ENCODE results near the gene DPEP2.
A peak's percentile ranks its signal among the peaks of the same experiment; 100 is the strongest.

DPEP2 gene

DNA sequence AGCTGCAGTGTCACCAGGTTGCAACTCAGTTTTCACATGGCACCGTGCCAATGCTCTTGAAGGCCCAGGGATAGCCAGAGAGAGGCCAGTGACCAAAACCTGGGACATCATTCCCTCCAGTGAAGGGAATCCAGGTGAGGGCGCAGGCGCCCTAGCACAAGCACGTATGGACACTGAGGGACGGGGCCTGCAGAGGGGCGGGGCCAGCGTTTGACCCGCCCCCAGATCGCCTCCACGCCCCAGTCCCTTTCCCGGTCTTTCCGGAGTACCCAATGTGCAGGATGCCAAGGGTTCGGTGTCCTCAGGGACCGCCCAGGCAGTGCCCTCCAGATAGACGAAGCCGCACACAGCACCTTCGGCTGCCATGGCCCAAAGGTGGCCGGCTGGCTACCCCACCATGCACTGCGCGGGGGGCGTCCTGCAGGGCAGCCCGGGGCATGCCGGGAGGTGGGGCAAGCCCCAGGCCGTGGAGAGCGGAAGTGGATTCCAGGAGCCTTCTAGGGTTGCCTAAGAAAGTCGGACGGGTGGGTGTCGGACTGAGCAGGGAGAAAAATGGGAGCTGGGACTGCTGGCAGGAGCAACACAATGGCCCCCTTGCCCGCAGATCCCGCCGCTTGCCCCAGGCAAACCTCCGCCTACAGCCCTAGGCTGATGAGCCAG lies 35.5 kb downstream of the DPEP2 start:
- Mint-ChIP-seq H3K4me1 (ENCODE audit: low read depth) (peaks cover 13% of the 10 kb centered on the region), H3K9me3 (no peaks in the 10 kb centered on the region), H3K36me3 (ENCODE audit: low read depth) (peaks cover 16% of the 10 kb centered on the region), H3K27ac (no peak overlapping the region), H3K27me3 (ENCODE audit: low read depth) (no peaks in the 10 kb centered on the region), H3K4me3 (no peak overlapping the region)
- no peak for DNase-seq (ENCODE audit: low spot score)

DNA sequence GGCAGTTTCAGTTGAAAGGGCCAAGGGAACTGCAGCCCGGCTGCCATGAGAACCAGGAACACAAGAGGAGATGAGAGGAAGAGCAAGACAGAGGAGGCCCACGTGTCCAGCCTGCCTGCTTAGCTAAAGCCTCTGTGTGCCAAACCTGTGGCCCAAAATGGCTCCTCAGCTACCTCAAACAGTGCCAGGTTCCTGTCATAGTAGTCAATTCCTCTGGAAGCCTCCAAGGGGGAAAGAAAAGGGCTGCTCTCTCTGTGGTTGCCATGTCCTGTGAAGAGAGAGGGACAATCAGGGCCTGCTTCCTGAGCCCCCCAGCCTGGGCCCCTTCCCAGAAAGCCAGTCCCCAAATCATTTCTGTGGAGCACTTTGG lies 36.0 kb downstream of the DPEP2 start:
- H3K4me1 Mint-ChIP-seq (ENCODE audit: low read depth): peaks cover 13% of the 10 kb centered on the region
- no peaks in the 10 kb centered on the region for H3K27me3 Mint-ChIP-seq (ENCODE audit: low read depth)
- H3K36me3 Mint-ChIP-seq (ENCODE audit: low read depth): peaks cover 19% of the 10 kb centered on the region
- H3K9me3 Mint-ChIP-seq: no peaks in the 10 kb centered on the region
- no peak overlapping the region for H3K27ac Mint-ChIP-seq
- DNase-seq (ENCODE audit: low spot score): no peak
- no peak overlapping the region for H3K4me3 Mint-ChIP-seq

DNA sequence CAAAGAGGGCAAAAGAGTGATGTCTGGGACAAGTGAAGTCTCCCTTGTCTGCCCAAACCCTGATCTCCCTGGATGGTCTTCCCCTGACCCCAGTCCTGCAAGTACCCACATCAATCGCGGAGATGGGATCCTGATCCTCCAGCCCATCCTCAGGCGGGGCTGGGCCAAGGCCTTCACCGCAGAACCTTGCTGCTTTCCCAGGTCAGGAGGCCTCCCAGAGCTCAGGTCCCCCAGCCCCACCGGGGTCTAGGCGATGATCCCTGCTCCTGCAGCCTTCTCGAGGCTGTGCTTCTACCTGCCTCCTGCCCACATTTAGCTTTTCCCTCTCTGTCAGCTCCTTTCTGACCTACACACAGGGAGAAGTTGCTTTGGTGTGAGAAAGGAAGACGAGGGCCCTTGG lies 37.1 kb downstream of the DPEP2 start:
- Mint-ChIP-seq H3K27me3 (ENCODE audit: low read depth) (no peaks in the 10 kb centered on the region), H3K4me1 (ENCODE audit: low read depth) (peaks cover 8% of the 10 kb centered on the region), H3K27ac (no peak overlapping the region), H3K9me3 (no peaks in the 10 kb centered on the region), H3K36me3 (ENCODE audit: low read depth) (peaks cover 22% of the 10 kb centered on the region), H3K4me3 (no peak overlapping the region)
- no peak for DNase-seq (ENCODE audit: low spot score)

DNA sequence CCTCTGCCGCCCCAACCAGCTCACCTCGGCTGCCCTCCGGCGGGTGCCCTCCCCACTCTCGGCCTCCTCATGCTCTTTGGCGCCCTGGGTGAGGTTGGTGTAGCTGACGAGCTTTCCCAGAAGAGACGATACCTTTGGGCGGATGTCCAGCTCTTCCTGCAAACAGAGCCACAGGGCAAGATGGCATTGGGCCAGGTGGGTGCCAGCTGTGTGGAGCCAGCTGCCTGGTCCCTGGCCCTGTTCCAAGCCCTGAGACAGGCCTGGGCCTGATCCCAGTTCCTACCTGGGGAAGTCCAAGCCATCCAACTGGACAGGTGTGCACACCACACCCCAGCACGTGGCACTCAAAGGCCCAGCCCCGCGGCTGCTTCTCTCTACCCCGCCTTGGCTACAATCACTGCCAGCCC lies 37.7 kb downstream of the DPEP2 start:
- H3K27me3 Mint-ChIP-seq (ENCODE audit: low read depth): no peaks in the 10 kb centered on the region
- no peaks in the 10 kb centered on the region for H3K9me3 Mint-ChIP-seq
- H3K4me1 Mint-ChIP-seq (ENCODE audit: low read depth): peaks cover 4% of the 10 kb centered on the region
- peaks cover 22% of the 10 kb centered on the region for H3K36me3 Mint-ChIP-seq (ENCODE audit: low read depth)
- no peak for DNase-seq (ENCODE audit: low spot score)
- no peak overlapping the region for H3K27ac Mint-ChIP-seq
- H3K4me3 Mint-ChIP-seq: no peak overlapping the region

DNA sequence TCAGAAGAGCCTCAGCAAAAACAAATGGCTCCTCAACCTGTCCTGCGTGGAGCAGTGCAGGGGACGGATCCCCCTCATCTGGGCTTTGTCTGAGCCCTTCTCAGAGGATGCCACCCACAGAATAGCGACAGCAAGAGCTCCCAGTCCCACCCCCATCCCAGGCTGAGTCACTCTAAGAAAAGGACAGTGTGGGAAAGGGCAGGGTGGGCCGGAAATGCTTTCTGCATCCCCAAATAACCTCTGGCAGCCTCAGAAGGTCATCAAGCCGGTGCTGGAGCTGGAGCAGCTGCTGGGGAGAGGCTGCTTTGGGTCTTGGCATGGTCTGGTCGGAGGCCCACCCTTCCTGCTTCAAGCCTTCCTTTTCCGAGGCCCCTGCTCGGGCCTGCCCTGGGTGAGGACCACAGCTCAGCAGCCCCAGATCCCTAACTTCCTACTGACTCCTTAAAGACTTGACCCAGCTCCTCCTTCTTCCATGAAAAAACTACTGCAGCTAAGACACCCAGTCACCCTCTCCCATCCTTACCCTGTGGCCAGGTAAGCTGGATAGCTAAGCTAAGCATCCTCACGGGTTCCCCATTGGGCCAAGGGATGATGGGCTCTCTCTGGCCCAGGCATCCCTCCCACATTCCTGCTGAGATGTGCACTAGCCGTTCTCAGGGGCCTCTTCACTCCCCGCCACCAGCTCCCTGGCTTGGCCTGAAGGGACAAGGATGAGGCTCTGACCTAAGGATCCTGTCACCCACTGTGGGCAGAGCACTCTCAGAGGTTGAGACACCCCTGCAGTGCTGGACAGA lies 39.6 kb downstream of the DPEP2 start:
- Mint-ChIP-seq H3K27me3 (ENCODE audit: low read depth) (no peaks in the 10 kb centered on the region), H3K9me3 (no peaks in the 10 kb centered on the region), H3K27ac (peak overlapping the region; percentile 42), H3K36me3 (ENCODE audit: low read depth) (peaks cover 19% of the 10 kb centered on the region), H3K4me1 (ENCODE audit: low read depth) (no peaks in the 10 kb centered on the region), H3K4me3 (no peak overlapping the region)
- DNase-seq (ENCODE audit: low spot score): no peak

DNA sequence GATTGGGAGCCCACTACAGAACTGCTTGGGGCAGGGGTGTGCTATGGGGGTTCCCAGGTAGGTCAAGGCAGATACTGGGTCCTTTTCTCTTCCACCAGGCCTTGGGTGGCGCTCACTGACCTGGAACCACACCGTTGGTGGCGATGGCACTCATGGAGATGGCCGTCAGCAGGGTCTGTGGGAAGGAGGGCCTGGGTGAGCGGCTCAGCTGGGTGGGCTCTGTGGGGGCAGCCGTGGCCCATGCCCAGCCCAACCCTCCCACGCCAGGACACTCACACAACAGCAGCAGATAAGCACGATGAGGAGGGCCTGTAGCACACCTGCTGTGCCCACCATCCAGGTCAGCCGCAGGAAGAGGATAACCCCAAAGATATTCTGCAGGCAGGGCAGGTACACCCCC lies 41.7 kb downstream of the DPEP2 start:
- DNase-seq (ENCODE audit: low spot score): no peak
- H3K27me3 Mint-ChIP-seq (ENCODE audit: low read depth): no peaks in the 10 kb centered on the region
- H3K4me1 Mint-ChIP-seq (ENCODE audit: low read depth): no peaks in the 10 kb centered on the region
- no peaks in the 10 kb centered on the region for H3K9me3 Mint-ChIP-seq
- no peak overlapping the region for H3K27ac Mint-ChIP-seq
- no peak overlapping the region for H3K4me3 Mint-ChIP-seq
- H3K36me3 Mint-ChIP-seq (ENCODE audit: low read depth): peaks cover 16% of the 10 kb centered on the region

DNA sequence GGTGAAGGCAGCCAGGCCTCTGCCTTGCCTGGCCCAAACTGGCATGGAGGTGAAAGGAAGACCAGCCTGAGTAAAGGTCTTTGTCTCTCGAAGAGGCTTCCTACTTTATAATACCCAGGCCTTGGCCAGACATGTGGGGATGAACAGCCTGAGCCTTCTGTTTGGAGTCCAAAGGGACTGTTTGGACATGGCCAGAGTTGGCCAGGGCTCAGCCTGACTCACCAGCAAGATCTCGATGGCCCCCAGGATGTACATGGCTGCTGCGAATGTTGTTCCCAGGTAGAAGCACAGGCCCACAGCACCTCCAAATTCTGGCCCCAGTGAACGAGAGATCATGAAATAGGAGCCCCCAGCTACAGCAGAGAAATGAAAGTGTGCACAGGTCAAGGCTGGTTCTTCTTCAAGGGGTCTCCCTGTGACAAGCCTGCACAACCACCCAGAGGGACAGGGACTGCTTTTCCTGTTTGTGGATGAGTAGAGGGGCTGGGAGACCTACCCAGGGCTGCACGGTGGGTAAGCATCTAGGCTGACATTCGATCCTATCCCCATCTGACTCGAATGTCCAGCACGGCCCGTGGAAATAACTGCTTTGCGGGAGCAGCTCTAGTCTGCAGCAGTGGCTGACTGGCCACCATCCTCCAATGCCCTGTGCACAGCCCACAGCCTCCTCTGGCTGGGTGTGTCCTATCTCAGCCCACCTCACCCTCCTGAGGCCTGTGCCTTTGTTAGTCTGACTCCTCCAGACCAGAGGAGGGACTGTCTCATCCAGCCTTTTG lies 44.7 kb downstream of the DPEP2 start:
- DNase-seq (ENCODE audit: low spot score): no peak
- H3K4me3 Mint-ChIP-seq: no peak overlapping the region
- H3K36me3 Mint-ChIP-seq (ENCODE audit: low read depth): peaks cover 12% of the 10 kb centered on the region
- H3K4me1 Mint-ChIP-seq (ENCODE audit: low read depth): no peaks in the 10 kb centered on the region
- H3K27ac Mint-ChIP-seq: peak overlapping the region; percentile 45
- H3K9me3 Mint-ChIP-seq: no peaks in the 10 kb centered on the region
- no peaks in the 10 kb centered on the region for H3K27me3 Mint-ChIP-seq (ENCODE audit: low read depth)

DNA sequence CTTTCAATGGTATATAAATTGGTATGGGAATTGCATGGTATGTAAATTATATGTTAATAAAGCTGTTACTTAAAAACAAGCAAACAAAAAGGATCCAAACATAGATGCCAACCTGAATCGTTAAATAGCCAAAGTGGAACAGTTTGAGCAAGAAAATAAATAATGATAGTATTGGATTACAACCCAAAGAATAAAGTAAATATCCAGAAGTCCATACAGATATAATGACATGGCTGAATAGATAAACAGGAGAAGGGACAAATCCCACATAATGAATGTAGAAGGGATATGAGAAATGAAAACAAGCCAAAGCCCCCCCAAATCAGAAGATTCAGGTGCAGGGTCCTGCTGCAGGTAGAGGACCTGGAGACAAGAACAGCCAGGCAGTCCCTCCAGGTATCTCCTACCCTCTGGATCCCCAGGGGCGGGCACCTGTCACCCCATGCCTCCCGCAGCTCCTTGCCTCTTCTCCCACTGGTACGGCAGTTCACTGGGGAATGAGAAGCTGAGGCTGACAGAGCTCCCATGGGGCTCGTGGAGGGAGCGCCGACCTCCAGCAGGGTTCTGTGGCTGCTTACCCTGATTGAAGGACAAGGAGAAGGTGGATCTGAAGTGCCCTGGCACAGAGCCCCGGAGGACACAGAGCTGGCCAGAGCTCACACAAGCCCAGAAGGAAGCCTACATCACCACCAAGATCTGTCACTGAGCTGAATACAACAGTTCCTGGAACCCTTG lies 45.5 kb downstream of the DPEP2 start:
- no peak for DNase-seq (ENCODE audit: low spot score)
- Mint-ChIP-seq H3K36me3 (ENCODE audit: low read depth) (peaks cover 12% of the 10 kb centered on the region), H3K9me3 (no peaks in the 10 kb centered on the region), H3K27ac (no peak overlapping the region), H3K27me3 (ENCODE audit: low read depth) (no peaks in the 10 kb centered on the region), H3K4me3 (no peak overlapping the region), H3K4me1 (ENCODE audit: low read depth) (no peaks in the 10 kb centered on the region)

DNA sequence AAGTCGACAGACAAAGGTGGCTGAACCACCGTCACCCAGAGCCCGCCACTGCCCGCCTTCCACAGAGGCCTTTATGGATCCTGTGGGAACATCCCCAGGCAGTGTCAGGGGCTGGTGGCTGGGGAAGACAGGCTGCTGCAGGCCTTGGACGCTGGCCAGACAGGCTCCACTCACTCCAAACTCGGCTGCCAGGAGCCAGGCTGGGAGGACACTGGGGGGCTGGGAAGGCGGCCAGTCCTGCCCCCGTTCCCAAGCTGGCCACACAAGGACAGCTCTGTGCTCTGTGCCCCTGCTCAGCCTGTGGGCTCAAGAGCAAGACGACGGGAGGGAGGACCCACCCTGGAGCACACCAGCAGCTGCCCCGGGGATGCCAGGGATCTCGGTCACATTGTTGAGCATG lies 47.8 kb downstream of the DPEP2 start:
- Mint-ChIP-seq H3K36me3 (ENCODE audit: low read depth) (peaks cover 11% of the 10 kb centered on the region), H3K27me3 (ENCODE audit: low read depth) (no peaks in the 10 kb centered on the region), H3K4me1 (ENCODE audit: low read depth) (no peaks in the 10 kb centered on the region), H3K27ac (no peak overlapping the region), H3K4me3 (no peak overlapping the region), H3K9me3 (no peaks in the 10 kb centered on the region)
- DNase-seq (ENCODE audit: low spot score): no peak

DNA sequence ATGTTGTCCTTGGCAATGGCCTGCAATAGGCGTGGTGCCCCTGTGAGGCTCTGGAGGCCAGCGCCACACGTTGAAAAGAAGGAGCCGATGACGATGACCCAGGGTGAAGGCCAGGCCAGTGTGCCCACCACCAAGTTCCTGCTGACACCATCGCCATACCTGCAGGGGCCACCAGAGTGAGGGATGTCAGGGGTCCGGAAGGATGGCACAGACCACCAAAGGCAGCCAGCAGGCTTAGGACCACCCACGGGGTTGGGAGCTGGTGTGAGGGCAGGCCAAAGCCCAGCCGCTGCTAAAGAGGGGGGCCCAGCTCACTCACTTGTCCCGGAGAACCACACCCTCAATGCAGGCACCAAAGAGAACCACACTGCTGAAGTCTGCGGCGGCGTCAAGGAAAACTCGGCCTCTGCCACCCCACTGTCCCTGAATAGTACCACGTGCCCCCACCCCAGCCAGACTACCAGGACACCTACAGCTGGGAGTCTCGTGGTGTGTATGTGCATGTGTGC lies 48.9 kb downstream of the DPEP2 start:
- Mint-ChIP-seq H3K36me3 (ENCODE audit: low read depth) (peaks cover 11% of the 10 kb centered on the region), H3K27ac (no peak overlapping the region), H3K9me3 (no peaks in the 10 kb centered on the region), H3K4me3 (no peak overlapping the region), H3K4me1 (ENCODE audit: low read depth) (no peaks in the 10 kb centered on the region), H3K27me3 (ENCODE audit: low read depth) (no peaks in the 10 kb centered on the region)
- DNase-seq (ENCODE audit: low spot score): no peak

DNA sequence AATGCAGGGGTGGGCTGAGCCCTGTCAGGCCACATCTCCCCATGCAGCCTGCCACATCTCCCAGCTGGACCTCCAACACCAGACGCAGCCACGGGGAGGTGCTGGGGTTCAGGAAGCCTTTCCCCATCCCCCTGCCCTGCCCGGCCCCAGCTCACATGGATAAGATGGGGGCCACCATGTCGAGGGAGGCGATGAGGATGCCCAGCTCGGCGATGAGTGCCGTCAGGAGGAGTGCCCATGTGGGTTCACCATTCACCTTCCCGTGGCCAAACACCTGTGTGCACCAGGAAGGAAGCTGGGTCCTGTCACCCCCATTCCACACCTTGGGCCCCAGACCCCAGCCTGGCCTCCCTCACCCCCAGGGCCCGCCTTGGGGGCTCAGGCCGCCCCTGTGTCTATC lies 49.6 kb downstream of the DPEP2 start:
- no peaks in the 10 kb centered on the region for H3K27me3 Mint-ChIP-seq (ENCODE audit: low read depth)
- H3K27ac Mint-ChIP-seq: no peak overlapping the region
- H3K4me1 Mint-ChIP-seq (ENCODE audit: low read depth): no peaks in the 10 kb centered on the region
- H3K36me3 Mint-ChIP-seq (ENCODE audit: low read depth): peaks cover 12% of the 10 kb centered on the region
- DNase-seq (ENCODE audit: low spot score): no peak
- H3K9me3 Mint-ChIP-seq: no peaks in the 10 kb centered on the region
- no peak overlapping the region for H3K4me3 Mint-ChIP-seq

DNA sequence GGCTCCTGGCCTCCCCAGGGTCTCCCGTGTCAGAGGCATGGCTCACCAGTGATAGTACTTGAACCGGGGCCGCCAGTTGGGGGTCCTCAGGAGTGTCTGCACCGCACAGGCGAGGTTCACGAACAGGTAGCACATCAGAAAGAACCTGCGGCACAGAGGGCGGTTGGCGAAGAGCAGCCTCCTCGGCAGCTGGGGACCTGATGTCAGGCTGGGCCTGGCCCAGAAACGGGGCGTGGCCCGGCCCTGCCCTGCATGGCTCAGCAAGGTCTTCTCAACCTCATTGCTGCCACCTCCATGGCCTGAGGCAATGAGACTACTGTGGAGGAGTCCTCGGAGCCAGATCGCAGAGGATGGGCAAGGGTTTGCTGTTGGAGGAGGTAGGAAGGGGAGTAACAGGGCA lies 51.3 kb downstream of the DPEP2 start:
- Mint-ChIP-seq H3K36me3 (ENCODE audit: low read depth) (peaks cover 16% of the 10 kb centered on the region), H3K4me3 (no peak overlapping the region), H3K9me3 (no peaks in the 10 kb centered on the region), H3K4me1 (ENCODE audit: low read depth) (no peaks in the 10 kb centered on the region), H3K27me3 (ENCODE audit: low read depth) (no peaks in the 10 kb centered on the region), H3K27ac (peak overlapping the region; percentile 53)
- DNase-seq (ENCODE audit: low spot score): no peak

DNA sequence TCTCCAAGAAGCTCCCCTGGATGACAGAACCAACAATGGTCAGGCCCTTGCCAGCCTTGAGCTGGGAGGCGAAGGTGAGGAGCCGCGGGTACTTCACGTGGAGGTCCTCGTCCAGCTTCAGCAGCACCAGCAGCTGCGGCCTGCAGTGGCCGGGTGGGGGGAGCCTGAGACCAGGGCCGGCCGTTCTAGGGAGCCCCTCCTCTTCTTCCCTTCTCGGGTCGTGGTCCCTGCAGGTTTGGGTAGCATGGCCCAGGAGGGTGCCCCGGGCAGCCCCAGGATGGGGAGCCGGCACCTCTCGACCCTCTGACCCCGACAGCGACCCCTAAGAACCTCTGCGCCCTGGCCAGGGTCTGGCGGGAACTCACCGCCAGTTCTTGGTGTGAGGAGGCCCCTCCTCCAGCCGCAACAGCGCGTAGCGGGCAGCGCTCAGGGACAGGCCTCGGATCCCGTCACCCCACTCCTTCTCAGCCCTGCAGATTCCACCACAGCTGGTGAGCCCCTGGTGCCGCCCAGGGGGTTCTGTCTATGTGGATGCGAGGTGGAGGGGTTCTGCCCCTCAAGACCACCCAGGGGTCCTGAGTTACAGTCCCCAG lies 52.2 kb downstream of the DPEP2 start:
- Mint-ChIP-seq H3K27me3 (ENCODE audit: low read depth) (no peaks in the 10 kb centered on the region), H3K36me3 (ENCODE audit: low read depth) (peaks cover 18% of the 10 kb centered on the region), H3K27ac (no peak overlapping the region), H3K4me3 (no peak overlapping the region), H3K9me3 (no peaks in the 10 kb centered on the region), H3K4me1 (ENCODE audit: low read depth) (no peaks in the 10 kb centered on the region)
- no peak for DNase-seq (ENCODE audit: low spot score)

Data from T-helper 2 cell treated with Interferon-gamma antibody and Interleukin-4, amounts not matched to agents 5 μg/mL and 100 μg/mL, for 36 hours (primary cell).